ENCODE results near the gene ASRGL1.

- TF ChIP-seq CTCF (IDR thresholded peaks at IDR 0.05): no peak
- TF ChIP-seq POLR2A (IDR thresholded peaks at IDR 0.05): no peak
- no peak for TF ChIP-seq EP300 (IDR thresholded peaks at IDR 0.05)
- TF ChIP-seq POLR2AphosphoS5 (IDR thresholded peaks at IDR 0.05): no peak
Observed at GRCh38 chr11:62428871-62429560, 91.8 kb downstream of the ASRGL1 start.

All from gastroesophageal sphincter (tissue), 3 donors.